Body of pancreas (tissue), 4 donors: ENCODE measurements around the gene KLF15.
"Not testable (repeated sequence)": the region's sequence is repeated elsewhere in the genome, so short reads cannot be mapped to it uniquely, and the experiment has no call there.

Experiments used
- CTCF ChIP-seq, 7 experiments: fragments of 450-650 bp in 4 of 7; fragments of 200-600 bp in 3 of 7; sonication (generic) in 3 of 7; IDR thresholded peaks; one replicate each; pipeline ENCODE4 v1.5.1; 2016 to 2019; ENCODE audit warnings: antibody characterized with exemption in 7 of 7
- POLR2A ChIP-seq, 3 donors: fragments of 450-650 bp; IDR thresholded peaks; one replicate each; pipeline ENCODE4 v1.6.1; 2016; ENCODE audit warnings: antibody characterized with exemption in 3 of 3, mild to moderate bottlenecking in 2 of 3

- not testable (repeated sequence) for TF ChIP-seq POLR2A, CTCF (IDR thresholded peaks at IDR 0.05)
These were observed 25.3 kb downstream of the KLF15 start for GRCh38 chr3:126331812-126332336.
